HG03565 (cell line): ENCODE data around the gene CELA1.
"Not testable (repeated sequence)": the region's sequence is repeated elsewhere in the genome, so short reads cannot be mapped to it uniquely, and the experiment has no call there.

Experiments
- ATAC-seq: cut with Tn5 transposase; IDR thresholded peaks from one replicate; pipeline ENCODE4 v1.9.1; 2021; ENCODE audit warnings: mild to moderate bottlenecking, moderate library complexity; ENCODE audit not compliant: unreplicated experiment

The CELA1 gene

DNA sequence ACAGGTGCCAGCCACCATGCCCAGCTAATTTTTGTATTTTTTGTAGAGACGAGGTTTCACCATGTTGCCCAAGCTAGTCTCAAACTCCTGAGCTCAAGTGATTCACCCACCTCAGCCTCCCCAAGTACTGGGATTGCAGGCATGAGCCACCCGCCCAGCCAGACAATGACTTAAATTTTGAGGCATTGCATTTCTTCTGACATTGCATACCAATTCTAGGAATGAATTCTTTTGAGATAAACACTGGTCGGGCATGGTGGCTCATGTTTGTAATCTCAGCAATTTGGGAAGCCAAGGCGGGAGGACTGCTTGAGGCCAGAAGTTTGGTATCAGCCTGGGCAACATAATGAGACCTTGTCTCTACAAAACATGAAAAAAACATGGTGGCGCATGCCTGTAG is 2.5 kb upstream of the CELA1 start:
- ATAC-seq, result no peak

DNA sequence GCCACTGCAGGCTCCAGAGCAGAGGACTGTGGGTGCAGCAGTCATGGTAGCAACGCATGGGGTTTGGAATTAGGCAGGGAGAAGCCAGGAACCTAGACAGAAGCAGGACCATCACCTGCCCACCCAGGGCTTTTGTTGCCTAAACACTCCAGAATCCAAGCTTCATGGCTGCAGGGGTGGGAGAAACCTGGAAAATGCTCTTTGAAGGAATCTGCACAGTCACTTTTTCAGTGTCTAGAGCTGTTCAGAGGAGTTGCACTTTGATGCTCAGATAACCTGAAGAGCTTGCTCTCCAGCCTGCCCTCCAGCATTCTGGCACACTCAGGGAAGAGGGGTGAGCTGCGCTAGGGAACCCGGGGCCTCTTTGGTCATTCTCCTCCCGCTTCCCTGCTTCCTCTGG is 1.6 kb upstream of the CELA1 start:
- ATAC-seq, result no peak

DNA sequence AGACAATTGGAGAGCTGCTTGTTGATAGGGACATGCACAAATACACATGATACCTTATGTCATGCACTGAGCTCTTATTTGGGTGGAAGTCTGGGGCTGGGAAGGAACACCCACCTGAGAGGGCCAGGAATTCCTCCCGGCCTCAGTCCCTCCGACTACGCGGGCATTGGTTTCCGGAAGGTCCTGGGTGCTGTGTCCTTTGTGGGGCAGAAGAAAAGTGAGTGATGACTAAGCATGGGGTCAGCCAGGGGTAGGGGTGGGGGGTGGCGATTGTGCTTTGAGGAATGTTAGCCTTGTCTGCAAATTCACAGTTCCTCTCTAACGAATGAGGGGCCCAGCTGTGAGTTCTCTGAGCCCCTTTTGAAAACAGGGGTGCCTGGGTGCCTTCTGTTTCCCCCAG is 798 bp downstream of the CELA1 start:
- ATAC-seq, result no peak

DNA sequence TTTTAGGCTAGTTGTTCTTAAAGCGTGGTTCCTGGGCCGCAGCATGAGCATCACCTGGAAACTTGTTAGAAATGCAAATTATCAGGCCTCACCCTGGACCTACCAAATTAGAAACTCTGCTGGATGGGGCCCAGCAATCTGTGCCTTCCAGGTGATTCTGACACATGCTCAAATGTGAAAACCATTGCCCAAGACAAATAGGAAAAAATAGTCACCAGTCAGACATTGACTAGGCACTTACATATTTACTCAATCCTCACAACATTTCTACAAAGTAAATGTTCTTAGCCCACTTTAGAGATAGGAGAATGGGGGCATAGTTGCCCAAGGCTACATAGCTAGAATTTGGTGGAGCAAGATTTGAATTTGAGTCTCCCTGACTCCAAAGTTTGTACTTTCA is 3.3 kb downstream of the CELA1 start:
- ATAC-seq, result no peak

DNA sequence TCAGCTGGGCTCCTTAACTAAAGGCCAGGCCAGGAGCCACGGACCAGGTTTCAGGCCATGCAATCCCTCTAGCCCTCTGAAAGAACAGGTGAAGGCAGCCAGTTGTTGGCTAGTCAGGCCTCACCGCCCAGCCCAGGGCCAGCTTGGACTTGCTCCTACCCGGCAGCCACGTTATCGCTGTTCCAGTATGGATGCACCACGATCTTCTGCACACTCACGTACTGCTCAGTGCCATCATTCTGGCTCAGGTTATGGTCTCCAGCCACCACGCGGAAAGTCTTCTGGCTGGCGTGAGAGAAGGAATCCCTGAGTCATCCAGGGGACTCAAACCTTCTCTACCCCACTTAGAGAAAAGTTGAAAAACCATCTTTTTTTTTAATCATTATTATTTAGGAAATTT is 4.1 kb downstream of the CELA1 start:
- ATAC-seq, result no peak

DNA sequence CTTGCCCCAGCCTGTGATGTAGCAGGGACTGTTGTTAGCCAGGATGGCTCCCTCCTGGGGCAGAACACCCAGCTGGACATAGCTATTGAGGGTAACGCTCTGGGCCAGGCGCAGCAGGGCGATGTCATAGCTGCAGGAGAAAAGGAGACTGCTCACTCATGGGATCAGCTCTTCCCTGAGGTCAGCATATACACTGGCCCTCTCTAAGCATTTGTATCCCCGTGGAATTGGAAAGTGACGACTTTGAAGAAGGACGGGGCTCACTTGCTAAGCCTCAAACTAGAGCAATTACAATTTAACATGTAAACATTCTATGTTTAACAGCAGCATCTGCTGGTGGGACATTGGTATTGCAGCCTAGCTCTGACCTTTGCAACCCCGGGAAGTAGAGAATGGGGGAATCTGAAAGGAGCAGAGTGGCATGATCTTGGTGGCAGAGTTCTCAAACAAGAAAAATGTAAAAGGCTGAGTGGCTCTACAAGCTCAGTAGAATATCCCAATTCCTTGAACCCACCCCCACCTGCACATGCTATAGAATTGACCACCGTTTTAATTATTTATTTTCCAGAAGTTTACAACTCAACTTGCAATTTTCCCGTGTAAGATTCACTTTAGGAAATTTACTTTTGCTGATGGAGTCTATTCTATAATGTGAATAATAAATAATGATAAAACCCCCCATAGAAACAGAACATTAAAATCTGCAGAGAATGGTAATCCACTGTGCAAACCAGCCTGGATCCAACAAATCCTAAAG is 5.0 kb downstream of the CELA1 start:
- ATAC-seq, result no peak

DNA sequence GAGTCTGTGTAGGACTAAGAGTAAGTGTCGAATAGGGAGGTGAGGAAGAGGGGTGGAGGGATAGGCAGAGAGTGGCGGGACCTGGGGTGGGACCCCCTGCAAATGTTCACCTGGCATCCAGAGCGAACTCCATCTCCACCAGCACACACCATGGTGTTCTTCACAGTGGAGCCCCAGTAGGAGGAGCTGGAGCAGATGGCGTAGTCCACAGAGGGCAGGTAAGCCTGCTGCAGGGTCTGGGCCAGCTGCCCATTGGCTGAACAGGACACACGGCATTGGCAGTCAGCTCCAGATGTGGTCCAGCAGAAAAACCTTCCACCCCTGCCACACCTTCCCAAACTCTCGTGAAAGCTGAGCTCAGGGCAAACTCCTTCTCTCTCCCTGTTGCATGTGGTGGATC is 6.7 kb downstream of the CELA1 start:
- ATAC-seq, result no peak

DNA sequence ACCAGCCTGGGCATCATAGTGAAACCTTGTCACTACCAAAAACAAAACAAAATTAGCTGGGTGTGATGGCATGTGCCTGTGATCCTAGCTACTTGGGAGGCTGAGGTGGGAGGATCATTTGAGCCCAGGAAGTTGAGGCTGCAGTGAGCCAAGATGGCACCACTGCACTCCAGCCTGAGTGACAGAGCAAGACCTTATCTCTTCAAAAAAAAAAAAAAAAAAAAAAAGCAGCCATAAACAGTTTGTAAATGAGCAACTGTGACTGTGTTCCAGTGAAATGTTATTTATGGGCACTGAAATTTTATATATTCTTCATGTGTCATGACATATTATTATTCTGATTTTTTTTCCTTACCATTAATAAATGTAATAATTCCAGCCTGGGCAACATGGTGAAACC is 9.1 kb downstream of the CELA1 start:
- not testable (repeated sequence) for ATAC-seq

DNA sequence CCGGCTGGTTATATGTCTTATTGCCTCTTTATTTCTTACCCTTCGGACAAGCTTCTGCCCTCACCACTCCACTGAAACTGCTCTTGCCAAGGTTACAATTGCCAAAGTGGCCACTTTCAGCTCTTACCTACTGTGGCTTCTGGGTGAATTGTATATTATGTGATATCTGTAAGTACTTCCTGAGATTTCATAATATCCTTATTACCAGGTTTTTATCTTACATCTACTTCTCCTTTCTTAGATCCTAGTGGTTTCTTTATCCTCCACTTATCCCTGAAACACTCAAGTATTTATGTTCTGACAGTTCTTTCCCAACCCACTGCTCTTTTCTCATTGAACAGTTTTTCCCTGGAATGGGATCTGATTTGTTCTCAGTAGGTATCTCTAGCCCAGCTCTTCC is 10.5 kb downstream of the CELA1 start:
- ATAC-seq, result no peak

DNA sequence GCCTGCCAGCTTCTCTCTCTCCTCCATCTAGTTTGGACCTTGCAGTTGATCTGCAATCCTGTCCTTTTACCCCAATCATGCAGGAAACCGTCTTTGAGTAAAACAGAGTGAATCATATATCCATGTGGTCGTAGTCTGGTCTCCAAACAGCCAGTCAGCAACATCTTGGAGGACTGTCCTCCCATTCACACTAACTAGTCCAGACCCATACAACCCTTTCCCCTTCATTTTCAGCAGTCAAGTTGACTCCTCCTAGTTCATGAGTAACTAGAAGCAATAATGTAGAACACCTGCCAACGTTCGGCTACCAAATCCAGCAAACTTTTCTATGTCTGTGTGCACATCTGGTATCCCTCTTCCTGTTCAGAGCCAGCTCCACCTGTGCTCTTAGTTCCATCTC is 11.7 kb downstream of the CELA1 start:
- no peak for ATAC-seq

DNA sequence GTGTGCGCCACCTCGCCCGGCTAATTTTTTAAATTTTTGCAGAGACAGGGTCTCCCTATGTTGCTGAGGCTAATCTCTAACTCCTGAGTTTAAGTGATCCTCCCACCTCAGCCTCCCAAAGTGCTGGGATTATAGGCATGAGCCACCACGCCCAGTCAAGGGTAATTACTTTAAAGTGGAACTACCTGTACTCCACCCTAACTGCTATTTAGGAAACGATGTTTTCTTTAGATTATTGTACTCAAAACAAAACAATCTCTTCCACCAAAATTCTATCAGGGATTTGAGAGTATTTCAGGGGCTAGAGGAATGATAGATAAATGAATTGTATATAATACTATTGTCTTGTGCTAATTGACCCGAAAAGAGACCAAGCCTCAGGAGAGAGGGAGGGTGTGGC is 12.9 kb downstream of the CELA1 start:
- ATAC-seq, result no peak

DNA sequence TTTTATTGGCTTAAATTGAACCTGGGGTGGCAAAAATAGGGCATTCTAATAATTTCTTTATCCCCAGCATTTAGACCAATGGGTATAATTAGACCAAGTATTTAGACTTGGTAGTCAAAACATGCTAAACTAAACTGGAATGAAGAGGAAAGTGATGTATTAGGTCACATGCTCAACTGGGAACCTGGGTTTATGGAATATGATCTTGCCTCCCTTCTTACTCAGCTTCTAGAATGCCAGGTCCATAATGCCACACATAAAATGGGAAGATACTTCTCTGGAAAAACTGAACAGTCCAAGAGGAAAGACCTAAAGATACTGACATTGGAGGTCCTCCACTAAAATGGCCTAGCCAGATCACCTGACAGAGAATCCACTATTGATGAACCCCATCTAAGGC is 16.3 kb downstream of the CELA1 start:
- ATAC-seq, result no peak

DNA sequence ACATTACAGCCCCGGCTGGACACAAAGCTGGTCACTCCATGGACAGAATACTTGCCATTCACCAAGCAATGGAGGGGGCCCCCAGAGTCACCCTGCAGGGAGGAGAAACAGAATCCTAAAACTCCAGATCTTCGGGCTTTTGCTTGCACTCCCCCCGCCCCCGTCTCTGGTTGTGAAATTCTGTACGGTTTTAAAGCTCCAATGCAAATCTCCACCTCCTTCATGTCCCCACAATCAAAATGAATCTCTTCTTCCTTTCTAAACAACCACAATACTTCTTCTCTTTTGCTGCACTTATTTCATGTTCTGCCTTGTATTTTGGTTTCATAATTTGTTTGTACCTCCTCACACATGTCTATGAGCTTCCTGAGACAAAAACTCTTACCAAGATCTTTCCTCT is 16.7 kb downstream of the CELA1 start:
- no peak for ATAC-seq

DNA sequence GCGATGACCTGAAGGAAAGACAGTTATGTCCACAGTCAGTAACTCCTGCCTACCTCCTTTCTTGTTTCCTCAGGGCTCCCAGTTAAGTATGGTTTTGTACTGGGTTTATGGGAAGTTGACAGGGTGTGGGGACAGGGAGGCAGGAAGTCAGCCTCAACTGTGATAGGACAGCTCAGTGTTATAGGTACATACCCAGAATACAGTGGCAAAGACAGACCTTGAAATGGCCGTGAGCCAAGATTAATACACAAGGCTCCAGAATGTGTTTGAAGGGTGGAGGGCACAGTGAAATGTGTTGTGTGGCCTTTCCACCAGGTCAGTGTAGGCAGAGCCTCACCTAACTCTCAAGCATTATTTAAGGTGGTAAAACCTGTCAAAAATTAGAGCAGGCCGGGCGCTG is 17.9 kb downstream of the CELA1 start:
- no peak for ATAC-seq

DNA sequence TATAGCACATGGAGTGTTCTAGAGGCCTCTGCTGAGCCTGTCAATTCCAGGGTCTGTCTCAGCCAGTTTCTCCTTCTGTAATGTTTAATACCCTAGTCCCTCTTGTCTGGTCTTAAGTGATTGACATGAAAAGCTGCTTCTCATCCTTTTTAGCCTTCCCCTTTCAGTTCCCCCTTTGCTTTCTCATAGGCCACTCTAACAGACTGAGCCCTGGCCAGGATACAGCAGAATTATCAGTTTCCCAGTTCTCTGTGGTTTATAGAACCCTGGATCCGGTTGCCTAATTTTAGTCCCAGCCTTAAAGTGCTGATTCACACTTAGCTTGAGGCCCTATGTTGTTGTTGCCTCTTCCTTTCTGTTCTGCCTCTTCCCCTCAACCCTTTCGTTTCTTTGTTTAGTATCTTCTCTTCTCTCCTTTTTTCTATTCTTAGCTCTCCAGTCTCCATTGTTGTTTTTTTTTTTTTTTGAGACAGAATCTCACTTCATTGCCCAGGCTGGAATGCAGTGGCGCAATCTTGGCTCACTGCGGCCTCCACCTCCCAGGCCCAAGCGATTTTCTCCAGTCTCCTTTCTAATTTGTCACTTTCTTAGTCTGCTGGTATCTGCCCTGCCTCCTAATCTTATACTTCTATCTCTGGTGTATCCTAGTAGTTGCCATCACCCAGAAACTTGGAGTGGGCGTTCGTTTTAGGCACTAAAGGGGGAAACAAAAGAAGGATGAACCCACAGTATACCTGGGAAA is 19.6 kb downstream of the CELA1 start:
- ATAC-seq, result no peak

DNA sequence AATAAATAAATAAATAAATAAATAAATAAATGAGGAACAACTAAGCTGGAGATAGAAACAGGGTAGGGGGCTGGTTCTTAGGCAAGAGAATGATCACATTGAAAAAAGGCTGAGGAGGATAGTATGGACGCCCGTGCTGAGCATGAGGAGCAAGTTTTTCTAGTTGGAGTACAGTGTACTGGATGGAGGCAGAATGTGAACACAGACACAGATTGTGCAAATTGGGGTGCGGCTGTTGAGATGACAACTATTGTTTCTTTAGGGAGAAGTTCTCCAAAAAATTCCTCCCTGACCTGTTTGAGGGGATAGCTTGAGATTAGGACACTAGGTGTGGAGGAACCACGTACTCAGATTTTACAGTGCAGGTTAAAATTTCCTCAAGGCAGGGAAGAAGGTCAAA is 21.5 kb downstream of the CELA1 start:
- no peak for ATAC-seq

DNA sequence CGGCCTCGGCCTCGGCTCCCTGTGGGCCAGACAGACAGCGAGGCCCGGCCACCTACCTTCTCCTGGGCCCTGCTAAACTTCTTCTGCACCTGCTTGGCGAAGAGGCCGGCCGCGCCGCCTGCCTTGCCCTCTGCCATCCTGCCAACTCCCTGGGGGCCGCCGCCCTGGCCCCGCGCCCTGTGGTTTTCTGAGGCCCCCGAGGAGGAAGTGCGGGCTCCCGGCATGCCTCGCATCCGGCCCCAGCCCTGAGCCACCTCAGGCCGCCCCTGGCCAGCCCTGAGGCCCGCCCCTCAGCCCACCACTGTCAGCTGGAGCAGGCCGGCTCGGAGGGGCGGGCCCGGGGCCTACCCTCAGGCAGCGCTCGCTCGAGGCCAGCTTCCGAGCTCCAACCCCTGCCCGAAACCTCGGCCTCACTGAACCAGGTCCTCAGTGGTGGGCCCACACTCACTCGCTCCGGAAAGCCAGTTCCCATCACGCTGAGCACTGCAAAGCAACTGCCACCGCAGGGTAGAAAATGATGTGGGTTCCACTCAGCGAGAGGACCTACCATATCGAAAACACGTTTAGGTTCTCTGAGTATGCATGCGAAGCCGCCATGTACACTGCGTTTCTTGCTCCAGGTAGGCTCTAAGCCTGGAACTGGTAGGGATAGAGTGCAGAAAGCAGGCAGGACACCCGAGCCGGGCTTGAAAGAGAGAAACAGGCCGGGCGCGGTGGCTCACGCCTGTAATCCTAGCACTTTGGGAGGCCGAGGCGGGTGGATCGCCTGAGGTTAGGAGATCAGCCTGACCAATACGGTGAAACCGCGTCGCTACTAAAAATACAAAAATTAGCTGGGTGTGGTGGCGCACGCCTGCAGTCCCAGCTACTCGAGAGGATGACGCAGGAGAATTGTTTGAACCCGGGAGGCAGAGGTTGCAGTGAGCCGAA is 22.2 kb downstream of the CELA1 start, which contains the start of gene BIN2:
BIN2 (minus strand) TSS at position 209 of the 930 bp plus-strand sequence; CDS start at position 137, 72 bp downstream.
- ATAC-seq, result peak; percentile 42

DNA sequence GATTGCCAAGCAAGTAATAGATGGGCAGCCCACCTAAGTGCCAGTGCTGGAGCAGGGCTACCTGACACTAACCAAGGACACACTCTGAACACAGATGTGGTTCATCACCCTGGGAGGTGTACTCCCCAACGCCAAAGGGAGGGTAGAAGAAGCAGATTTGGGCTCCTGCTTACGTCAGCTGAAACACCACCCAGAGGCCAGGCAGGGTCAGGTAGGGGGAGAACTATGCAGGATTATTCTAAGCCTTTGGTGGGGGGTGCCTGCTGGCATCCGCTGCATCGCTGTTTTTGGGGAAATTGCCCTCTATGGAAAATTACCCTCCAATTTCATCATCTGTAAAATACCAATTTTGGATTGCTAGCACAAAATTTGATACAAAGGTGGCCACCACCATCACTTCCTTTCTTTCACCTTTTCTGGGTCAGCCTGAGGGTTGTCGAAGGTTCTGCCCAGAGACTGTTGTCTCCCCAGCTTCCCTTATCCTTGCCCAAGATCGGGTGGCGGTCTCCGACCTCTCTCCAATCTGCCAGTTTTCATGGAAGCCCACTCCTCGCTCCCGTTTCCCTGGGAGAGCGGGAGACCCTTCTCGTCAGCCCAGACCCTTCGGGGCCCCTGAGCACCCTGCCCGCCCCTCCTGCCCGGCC is 23.0 kb downstream of the CELA1 start:
- no peak for ATAC-seq

DNA sequence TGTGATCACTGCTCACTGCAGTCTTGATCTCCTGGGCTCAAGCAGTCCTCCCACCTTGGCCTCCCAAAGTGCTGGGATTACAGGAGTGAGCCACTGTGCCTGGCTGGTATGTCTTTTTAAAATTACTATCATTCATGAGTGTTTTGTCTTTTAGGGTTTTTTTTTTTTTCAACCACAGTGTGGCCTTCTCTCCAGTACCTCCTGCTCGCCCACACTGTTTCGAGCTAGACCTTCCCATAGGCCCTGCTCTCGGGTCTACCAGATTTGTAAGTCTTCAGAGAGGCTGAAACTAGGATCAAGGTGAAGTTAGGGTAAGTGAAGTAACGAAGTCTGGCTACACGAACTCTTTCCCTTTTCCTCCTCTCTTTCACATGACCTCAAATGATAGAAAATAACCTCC is 24.0 kb downstream of the CELA1 start:
- no peak for ATAC-seq

DNA sequence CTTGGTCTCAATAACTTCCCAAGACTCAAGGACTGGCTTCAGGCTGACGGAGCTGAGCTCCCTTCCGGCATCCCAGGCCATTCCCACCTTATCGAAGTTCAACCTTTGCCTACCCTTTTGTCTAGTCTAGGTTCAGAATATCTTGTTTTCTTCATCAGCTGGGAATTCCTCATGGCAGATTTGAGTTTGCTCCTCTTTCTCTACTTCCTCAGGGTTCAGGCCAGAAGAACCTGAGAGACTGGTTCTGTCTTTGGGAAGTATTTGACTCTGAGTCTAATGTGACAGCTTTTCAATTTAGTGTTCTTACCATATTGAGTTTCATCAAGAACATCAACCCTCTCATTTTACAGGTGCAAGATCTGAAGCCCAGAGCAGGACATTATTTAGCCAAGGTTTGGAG is 24.6 kb downstream of the CELA1 start:
- ATAC-seq, result no peak
